Measurements from ENCODE around the gene ACOXL.
A peak's percentile ranks its signal among the peaks of the same experiment; 100 is the strongest.

Gene ACOXL

GRCh38 chr2:110718990-110719389 lies 13.4 kb upstream of the ACOXL start:
- no peak for DNase-seq

DNA sequence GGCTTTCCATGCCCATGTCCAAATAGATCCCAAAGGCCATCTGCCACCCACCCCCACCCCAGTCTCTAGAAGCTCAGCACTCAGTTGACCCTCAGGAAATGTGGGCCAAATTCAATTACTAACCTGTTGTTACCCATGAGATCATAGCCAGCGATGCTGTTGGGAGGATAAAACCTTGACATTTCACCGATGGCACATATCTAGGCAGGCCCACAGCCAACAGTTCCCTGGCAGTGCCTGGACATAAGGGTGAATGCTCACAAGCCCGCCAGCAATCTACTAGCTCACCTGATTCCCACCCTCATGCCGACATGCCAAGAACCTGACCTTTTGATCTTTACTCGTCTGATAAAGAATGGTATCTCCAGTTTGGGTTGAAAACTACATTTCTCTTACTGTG lies 11.8 kb upstream of the ACOXL start:
- no peak for DNase-seq

DNA sequence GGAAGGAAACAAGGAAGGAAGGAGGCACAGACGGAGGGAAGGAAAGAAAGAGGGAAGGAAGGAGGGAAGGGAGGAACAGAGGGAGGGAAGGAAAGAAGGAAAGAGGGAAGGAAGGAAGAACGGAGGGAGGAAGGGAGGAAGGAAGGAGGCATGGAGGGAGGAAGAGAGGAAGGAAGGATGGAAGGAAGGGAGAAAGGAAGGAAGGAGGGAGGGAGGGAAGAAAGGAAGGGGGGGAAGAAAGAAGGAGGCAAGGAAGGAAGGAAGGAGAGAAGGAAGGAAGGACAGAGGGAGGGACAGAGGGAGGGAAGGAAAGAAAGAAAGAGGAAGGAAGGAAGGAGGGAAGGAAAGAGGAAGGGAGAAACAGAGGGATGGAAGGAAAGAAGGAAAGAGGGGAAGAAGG lies 7.6 kb upstream of the ACOXL start:
- no peak for DNase-seq

DNA sequence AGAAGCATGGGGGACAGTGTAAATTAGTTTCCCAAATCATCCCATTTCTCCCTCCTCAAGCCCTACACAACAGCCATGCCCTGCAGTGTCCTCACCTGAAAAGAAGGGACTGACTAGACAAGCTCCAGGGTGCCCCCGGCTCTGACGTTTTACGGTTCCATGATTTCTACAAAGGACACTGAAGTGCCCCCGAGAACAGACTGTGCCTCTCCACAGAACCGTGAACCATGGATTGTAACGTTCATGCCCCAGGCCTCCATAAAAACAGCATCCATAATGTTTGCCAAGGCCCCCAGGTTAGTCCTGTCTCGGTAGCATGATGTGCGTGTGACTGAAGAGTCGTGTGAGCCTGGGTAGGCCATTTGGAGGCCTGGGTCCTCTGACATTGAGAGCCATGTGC lies 7.0 kb upstream of the ACOXL start:
- DNase-seq = no peak

- DNase-seq = no peak
These were observed 6.5 kb upstream of the ACOXL start for GRCh38 chr2:110725859-110726258.

- no peak for DNase-seq
These were observed 6.1 kb upstream of the ACOXL start for GRCh38 chr2:110726285-110726684.

DNA sequence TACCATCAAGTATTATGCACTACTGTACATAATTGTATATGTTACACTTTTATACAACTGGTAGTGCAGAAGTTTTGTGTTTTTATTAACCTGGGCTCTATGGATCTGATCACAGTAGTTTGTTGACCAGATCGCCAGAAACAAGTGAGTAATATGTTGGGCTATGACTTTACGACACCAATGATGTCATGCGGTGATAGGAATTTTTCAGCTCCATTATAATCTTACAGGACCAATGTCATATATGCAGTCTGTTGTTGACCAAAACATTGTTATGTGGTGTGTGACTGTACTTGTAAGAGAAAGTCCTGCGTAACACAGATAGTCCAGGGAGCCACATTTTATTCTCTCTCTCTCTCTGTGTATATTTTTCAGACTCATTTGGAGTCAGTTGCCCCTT lies 4.5 kb upstream of the ACOXL start:
- DNase-seq = no peak

DNA sequence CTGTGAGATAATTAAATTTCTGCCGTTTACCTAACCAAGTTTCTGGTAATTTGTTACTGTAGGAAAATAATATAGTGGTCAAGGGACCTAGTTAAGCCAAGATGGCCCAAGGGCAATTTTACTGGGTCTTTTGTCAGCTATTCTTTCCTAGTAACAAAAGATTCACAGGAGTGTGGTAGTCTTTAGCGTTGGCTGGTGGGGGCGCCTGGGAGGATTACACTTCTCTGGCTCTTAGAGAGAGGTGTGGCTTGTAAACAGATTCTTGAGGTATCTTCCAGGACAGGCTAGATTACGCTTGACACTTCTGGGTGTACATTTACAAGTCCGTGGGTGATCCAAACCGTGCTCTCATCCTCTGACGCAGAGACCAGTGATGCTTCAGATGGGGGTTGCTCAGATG lies 3.3 kb upstream of the ACOXL start:
- DNase-seq = no peak

GRCh38 chr2:110731064-110731463 lies 1.3 kb upstream of the ACOXL start:
- DNase-seq = no peak

- peak in 1 of 2 donors; percentile 3 for DNase-seq
These were observed 3.0 kb downstream of the ACOXL start for GRCh38 chr2:110735366-110735765.

DNA sequence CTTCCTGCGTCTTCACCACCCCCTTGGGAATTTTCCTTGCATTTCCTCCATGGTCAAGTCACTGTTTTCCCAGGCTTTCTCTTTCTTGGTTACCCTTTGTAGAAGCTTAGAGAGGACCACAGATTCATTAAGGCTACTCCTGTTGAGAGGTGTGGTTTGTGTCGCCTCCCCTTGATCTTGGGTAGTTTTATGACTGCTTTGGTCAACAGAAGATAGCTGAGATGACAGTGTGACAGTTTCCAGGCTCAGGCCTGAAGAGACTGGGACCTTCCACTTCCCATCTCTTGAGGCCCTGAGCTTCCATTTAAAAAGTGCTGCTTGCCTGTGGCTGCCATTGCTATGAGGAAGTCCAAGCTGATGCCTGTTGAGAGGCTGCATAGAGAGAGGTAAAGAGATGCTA lies 5.4 kb downstream of the ACOXL start:
- no peak for DNase-seq

- no peak for DNase-seq
These were observed 8.5 kb downstream of the ACOXL start for GRCh38 chr2:110740747-110741349.

DNA sequence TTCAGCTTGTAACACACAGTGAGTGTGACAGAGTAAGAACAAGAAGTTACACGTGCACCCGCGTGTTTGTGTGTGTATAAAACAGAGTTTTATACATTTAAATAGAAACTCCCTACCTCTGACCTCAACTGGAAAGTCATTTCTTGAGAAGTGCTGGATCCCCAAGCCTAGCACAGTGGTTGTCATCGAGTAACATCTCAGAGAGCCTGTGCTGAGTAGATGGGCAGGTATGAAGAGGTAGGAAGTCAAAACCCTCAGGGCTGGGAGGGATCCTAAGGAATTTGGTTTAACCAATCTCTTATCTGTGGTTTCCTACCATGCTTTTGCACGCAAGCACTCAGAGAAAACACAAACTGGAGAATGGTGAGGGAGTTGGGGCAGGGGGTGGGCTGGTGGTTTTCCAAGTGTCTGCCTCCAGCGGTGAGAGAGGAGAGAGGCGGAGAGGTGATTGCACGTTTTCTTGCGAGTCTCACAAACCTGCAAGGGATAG lies 9.2 kb downstream of the ACOXL start:
- DNase-seq = no peak

GRCh38 chr2:110742412-110742811 lies 10.0 kb downstream of the ACOXL start:
- DNase-seq = no peak

DNA sequence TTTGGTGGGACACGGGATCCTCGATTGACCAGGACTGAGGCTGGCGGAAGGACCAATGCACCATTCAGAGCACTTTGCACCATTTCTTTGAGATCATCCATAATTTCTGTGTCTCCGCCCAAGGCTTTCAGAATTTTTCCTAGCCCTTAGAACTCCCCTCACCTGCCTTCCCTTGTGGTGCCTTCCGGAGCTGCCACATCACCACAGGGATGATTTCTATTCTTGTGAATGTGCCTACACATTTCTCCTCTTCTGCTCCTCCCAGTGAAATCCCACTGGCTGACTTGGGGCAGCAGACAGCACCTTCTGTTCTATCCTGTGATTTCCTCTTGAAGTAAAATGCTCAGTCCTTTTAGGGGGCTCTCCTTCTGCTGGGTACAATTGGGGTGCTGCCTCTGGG lies 11.2 kb downstream of the ACOXL start:
- DNase-seq = no peak

GRCh38 chr2:110744429-110744828 lies 12.1 kb downstream of the ACOXL start:
- no peak for DNase-seq

GRCh38 chr2:110745048-110745447 lies 12.7 kb downstream of the ACOXL start:
- no peak for DNase-seq

DNA sequence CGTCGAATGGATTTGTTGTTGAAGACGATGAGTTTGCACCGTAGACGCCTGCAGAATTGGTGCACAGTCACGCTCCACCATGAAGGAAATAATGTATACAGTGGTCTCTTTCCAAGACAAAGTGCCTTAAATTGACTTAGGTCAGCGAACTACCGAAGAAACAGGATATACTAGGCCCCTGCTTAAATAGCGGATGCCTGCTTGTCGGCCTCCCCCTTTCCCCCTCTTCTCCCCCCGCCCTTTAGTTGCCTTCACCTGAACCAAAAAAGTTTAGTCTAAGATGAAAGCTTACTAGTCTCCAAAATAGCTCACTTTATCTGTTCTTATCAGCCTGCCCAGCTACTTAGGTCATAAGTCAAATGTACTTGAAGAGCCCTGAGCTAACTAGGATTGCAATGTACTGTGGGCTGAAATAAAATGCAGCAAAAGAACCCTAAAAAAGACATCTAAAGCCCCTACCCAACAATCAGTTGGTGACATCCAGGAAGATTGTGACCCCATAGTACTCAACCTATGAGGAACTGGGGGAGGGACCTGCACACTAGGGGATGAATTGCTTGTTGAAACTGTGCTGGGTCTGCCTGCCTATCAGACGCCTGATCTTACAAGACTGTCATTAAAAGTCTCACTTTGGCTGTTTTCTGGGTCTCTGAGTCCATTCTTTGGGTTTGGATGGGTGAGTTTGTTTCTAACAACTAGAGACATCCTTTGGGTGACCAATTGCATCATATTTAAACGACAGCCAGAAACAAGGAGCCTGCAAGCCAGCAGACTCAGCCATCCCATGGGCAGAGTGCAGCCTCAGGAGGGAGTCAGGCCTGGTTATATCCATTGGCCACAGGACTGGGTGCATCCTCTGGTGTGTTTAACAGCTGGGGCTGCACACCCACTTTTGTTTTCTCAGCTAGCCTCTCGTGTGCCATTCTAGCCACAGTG lies 14.5 kb downstream of the ACOXL start:
- DNase-seq = no peak

DNA sequence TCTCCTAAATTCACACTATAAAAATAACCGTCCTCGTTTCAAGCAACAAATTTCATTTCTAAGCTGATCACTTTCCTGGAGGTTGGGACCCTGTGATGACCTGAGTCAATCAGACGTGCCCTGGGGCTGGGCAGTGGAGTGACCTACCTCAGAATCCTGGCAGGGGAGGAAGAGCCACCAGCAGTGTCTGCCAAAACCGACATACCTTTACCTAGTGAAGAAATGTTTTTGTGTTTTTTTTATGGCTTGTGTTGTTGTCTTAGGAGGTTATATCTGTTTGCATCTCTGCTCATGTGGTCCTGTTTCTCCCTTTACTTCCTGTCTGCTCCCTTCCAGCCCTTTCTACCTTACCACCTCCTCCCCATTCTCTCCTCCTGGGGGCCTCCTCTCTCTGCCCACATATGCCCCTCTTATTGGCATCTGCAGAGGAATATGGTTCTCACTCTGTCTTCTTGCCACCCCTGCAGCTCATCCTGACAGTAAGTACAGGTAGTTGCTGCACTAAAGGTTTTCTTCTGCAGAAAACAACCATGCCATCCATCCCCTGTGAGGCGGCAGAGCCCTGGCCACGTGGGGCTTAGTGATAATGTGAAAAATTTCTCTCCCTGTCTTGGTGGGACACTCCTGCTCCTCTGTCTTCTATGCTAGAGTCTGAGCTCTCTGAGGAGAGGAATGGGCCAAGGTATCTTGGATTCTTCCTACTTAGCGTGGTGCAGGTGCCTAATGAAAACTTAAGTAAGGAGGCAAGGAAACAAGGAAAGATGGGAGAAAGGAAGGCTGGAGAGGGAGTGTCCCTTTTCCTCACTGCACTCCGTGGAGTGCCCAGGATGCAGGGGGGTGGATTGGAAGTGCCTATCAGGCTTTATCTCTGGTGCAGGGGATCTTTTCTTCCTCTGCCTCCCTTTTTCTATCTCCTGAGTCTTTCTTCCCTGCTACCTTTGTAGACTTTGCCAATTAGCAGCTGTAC lies 15.4 kb downstream of the ACOXL start:
- no peak for DNase-seq

DNA sequence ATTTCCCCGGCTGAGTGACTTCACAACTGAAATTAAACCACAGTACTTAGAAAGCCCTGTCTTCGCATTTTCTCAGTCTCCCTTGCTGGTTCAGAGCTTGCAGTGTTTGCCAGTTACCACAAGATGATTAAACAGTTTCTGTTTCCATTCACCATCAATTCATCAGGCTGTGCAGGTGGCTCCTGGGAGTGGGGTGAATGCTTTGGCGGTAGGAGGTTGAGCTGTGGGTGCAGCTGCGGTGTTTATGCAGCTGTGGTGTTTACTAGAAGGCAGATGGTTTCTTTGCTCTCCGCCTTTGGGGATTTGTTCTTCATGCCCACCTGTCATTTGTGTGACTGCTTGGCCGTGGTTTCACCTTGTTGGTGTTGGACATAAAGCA lies 16.1 kb downstream of the ACOXL start:
- DNase-seq = no peak

GRCh38 chr2:110751642-110752041 lies 19.3 kb downstream of the ACOXL start:
- DNase-seq = no peak

GRCh38 chr2:110752871-110753270 lies 20.5 kb downstream of the ACOXL start:
- no peak for DNase-seq

DNA sequence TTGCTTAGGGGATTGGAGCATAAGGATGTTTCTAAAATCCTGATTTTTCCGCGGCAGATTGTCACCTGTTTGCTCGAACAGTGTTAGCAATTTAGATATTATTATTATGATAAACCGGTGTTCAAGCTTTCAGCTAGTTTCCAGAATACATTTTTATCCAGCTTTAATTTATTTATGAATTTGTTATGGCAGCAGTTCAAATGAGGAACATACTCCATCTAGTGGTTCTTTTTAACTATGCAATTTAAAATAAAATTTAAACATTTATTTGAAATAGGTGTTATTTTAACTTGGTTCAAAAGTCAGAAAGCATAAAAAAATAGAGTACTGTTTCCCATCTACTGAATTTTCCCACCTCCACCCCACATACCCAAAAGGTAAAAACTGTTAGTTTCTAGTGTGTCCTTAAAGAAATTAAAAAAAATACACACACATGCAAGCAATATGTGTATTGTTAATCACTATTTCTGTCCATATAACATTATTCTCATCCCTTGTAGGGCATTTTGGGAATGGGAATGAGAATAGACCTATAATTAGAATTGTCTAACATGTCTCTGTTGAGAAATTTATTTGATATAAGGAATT lies 23.2 kb downstream of the ACOXL start:
- DNase-seq = peak in 1 of 2 donors; percentile 53

Data from inflammatory macrophage (primary cell).